ENCODE results near the gene ANAPC16.
A peak's percentile ranks its signal among the peaks of the same experiment; 100 is the strongest.
"Not testable (repeated sequence)": the region's sequence is repeated elsewhere in the genome, so short reads cannot be mapped to it uniquely, and the experiment has no call there.

ANAPC16 gene

DNA sequence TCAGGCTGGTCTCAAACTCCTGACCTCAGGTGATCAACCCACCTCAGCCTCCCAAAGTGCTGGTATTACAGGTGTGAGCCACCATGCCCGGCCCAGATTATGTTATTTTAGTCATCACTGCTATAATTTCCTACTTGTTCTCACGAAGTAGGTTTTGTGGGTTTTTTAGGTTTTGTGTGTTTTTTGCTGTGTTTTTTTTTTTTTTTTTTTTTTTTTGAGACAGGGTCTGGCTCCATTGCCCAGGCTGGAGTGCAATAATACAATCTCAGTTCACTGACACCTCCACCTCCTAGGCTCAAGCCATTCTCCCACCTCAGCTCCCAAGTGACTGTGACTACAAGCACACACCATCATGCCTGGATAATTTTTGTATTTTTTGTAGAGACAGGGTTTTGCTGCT, 20.9 kb upstream of the ANAPC16 start:
- no peaks in the 10 kb centered on the region for H3K27me3 Mint-ChIP-seq (ENCODE audit: low read depth)
- no peak overlapping the region for H3K4me3 Mint-ChIP-seq
- H3K36me3 Mint-ChIP-seq (ENCODE audit: low read depth) = peaks cover 25% of the 10 kb centered on the region
- H3K27ac Mint-ChIP-seq = no peak overlapping the region
- H3K4me1 Mint-ChIP-seq (ENCODE audit: low read depth) = peaks cover 3% of the 10 kb centered on the region
- H3K9me3 Mint-ChIP-seq = no peaks in the 10 kb centered on the region
- no peak for DNase-seq (ENCODE audit: low spot score)

DNA sequence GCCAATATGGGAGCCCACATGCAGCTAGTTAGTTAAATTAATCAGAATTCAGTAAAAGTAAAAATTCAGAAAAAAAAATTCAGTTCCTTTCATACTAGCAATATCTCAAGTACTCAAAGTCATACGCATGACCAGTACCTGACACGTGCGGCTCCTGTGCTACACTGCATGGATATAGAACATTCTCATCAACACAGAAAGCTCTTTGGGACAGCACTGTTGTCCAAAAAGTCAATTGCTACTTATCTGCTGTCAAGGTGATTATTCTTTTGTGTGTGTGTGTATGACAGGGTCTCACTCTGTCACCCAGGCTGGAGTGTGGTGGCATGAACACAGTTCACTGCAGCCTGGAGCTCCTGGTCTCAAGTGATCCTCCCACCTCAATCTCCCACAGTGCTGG, 14.9 kb upstream of the ANAPC16 start:
- Mint-ChIP-seq H3K27me3 (ENCODE audit: low read depth) (no peaks in the 10 kb centered on the region), H3K27ac (no peak overlapping the region), H3K36me3 (ENCODE audit: low read depth) (peaks cover 23% of the 10 kb centered on the region), H3K4me3 (no peak overlapping the region), H3K9me3 (no peaks in the 10 kb centered on the region), H3K4me1 (ENCODE audit: low read depth) (peaks cover 3% of the 10 kb centered on the region)
- no peak for DNase-seq (ENCODE audit: low spot score)

DNA sequence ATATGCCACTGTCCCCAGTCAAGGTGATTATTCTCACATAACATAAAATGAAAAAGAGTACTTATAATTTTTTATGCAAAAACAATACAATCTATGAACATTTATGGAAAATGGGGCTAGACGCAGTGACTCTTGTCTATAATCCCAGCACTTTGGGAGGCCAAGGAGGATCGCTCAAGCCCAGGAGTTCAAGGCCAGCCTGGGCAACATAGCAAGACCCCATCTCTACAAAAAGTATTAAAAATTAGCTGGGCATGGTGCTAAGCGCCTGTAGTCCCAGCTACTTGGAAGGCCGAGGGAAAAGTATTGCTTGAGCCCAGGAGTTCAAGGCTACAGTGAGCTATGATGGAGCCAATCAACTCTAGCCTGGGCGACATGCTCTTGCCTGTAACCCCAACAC, 14.5 kb upstream of the ANAPC16 start:
- Mint-ChIP-seq H3K36me3 (ENCODE audit: low read depth) (peaks cover 21% of the 10 kb centered on the region), H3K4me3 (no peak overlapping the region)

GRCh38 chr10:72204296-72204695, 11.5 kb upstream of the ANAPC16 start:
- Mint-ChIP-seq H3K27me3 (ENCODE audit: low read depth) (no peaks in the 10 kb centered on the region), H3K27ac (no peak overlapping the region), H3K9me3 (no peaks in the 10 kb centered on the region), H3K36me3 (ENCODE audit: low read depth) (peaks cover 27% of the 10 kb centered on the region), H3K4me1 (ENCODE audit: low read depth) (peaks cover 9% of the 10 kb centered on the region), H3K4me3 (no peak overlapping the region)
- no peak for DNase-seq (ENCODE audit: low spot score)

More for the DNA sequence above, 14.5 kb upstream of the ANAPC16 start:
- Mint-ChIP-seq H3K27me3 (ENCODE audit: low read depth) (no peaks in the 10 kb centered on the region), H3K9me3 (no peaks in the 10 kb centered on the region), H3K4me1 (ENCODE audit: low read depth) (peaks cover 3% of the 10 kb centered on the region), H3K27ac (no peak overlapping the region)
- no peak for DNase-seq (ENCODE audit: low spot score)

DNA sequence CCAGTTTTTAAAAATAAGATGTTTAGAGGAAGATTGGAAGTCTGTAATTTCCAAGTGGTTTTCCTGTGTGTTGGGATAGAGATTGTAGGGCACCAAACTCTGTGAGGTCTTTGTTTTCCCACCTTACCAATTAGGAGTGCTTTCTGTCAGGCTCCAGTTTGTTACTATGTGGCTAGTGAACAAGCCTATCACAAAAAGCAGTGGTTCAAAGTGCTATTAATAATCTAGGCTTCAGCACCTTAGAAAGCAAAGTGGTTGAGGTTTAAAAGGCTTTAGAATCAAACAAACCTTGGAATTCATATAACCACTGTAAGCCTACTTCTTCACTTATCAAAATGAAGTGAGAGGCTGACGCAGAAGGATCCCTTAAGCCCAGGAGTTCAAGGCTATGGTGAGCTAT, 11.1 kb upstream of the ANAPC16 start:
- no peaks in the 10 kb centered on the region for H3K9me3 Mint-ChIP-seq
- no peak overlapping the region for H3K4me3 Mint-ChIP-seq
- DNase-seq (ENCODE audit: low spot score) = no peak
- H3K27me3 Mint-ChIP-seq (ENCODE audit: low read depth) = no peaks in the 10 kb centered on the region
- no peak overlapping the region for H3K27ac Mint-ChIP-seq
- peaks cover 25% of the 10 kb centered on the region for H3K36me3 Mint-ChIP-seq (ENCODE audit: low read depth)
- H3K4me1 Mint-ChIP-seq (ENCODE audit: low read depth) = peaks cover 9% of the 10 kb centered on the region

GRCh38 chr10:72206511-72207229, 9.1 kb upstream of the ANAPC16 start:
- H3K4me3 Mint-ChIP-seq = no peak overlapping the region
- H3K4me1 Mint-ChIP-seq (ENCODE audit: low read depth) = peaks cover 12% of the 10 kb centered on the region
- H3K27me3 Mint-ChIP-seq (ENCODE audit: low read depth) = no peaks in the 10 kb centered on the region
- H3K27ac Mint-ChIP-seq = peak overlapping the region; percentile 3
- no peaks in the 10 kb centered on the region for H3K9me3 Mint-ChIP-seq
- no peak for DNase-seq (ENCODE audit: low spot score)
- H3K36me3 Mint-ChIP-seq (ENCODE audit: low read depth) = peaks cover 33% of the 10 kb centered on the region

GRCh38 chr10:72208526-72208925, 7.3 kb upstream of the ANAPC16 start:
- H3K4me1 Mint-ChIP-seq (ENCODE audit: low read depth) = peaks cover 17% of the 10 kb centered on the region
- peaks cover 28% of the 10 kb centered on the region for H3K36me3 Mint-ChIP-seq (ENCODE audit: low read depth)
- not testable (repeated sequence) for H3K27me3 Mint-ChIP-seq (ENCODE audit: low read depth); DNase-seq (ENCODE audit: low spot score); H3K9me3 Mint-ChIP-seq
- H3K4me3 Mint-ChIP-seq = peak overlapping the region; percentile 43
- peak overlapping the region; percentile 88 for H3K27ac Mint-ChIP-seq

- H3K27me3 Mint-ChIP-seq (ENCODE audit: low read depth); H3K9me3 Mint-ChIP-seq; H3K4me3 Mint-ChIP-seq; H3K27ac Mint-ChIP-seq; DNase-seq (ENCODE audit: low spot score): not testable (repeated sequence)
- Mint-ChIP-seq H3K4me1 (ENCODE audit: low read depth) (peaks cover 28% of the 10 kb centered on the region), H3K36me3 (ENCODE audit: low read depth) (peaks cover 30% of the 10 kb centered on the region)
Measured at GRCh38 chr10:72211381-72211780, 4.4 kb upstream of the ANAPC16 start.

DNA sequence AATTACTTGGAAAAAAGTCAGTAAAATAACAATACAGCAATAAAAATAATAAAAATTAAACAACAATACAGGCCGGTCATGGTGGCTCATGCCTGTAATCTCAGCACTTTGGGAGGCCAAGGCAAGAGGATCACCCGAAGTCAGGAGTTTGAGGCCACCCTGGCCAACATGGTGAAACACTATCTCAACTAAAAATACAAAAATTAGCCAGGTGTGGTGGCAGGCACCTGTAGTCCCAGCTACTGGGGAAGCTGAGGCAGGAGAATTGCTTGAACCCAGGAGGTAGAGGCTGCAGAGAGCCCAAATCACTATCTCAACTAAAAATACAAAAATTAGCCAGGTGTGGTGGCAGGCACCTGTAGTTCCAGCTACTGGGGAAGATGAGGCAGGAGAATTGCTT, 4.0 kb upstream of the ANAPC16 start:
- Mint-ChIP-seq H3K36me3 (ENCODE audit: low read depth) (peaks cover 31% of the 10 kb centered on the region), H3K4me1 (ENCODE audit: low read depth) (peaks cover 28% of the 10 kb centered on the region)
- H3K27me3 Mint-ChIP-seq (ENCODE audit: low read depth); H3K4me3 Mint-ChIP-seq; H3K9me3 Mint-ChIP-seq; H3K27ac Mint-ChIP-seq; DNase-seq (ENCODE audit: low spot score): not testable (repeated sequence)

- DNase-seq (ENCODE audit: low spot score) = peak; percentile 30
- Mint-ChIP-seq H3K4me1 (ENCODE audit: low read depth) (peaks cover 43% of the 10 kb centered on the region), H3K4me3 (peak overlapping the region; percentile 68), H3K27ac (peak overlapping the region; percentile 80), H3K9me3 (no peaks in the 10 kb centered on the region), H3K36me3 (ENCODE audit: low read depth) (peaks cover 25% of the 10 kb centered on the region), H3K27me3 (ENCODE audit: low read depth) (no peaks in the 10 kb centered on the region)
Measured at GRCh38 chr10:72218325-72218724, 2.5 kb downstream of the ANAPC16 start.

GRCh38 chr10:72218726-72219125, 2.9 kb downstream of the ANAPC16 start:
- peaks cover 29% of the 10 kb centered on the region for H3K36me3 Mint-ChIP-seq (ENCODE audit: low read depth)
- H3K27ac Mint-ChIP-seq = peak overlapping the region; percentile 80
- no peaks in the 10 kb centered on the region for H3K27me3 Mint-ChIP-seq (ENCODE audit: low read depth)
- H3K9me3 Mint-ChIP-seq = no peaks in the 10 kb centered on the region
- DNase-seq (ENCODE audit: low spot score) = no peak
- peaks cover 45% of the 10 kb centered on the region for H3K4me1 Mint-ChIP-seq (ENCODE audit: low read depth)
- peak overlapping the region; percentile 68 for H3K4me3 Mint-ChIP-seq

- Mint-ChIP-seq H3K27ac (peak overlapping the region; percentile 80), H3K9me3 (no peaks in the 10 kb centered on the region), H3K4me1 (ENCODE audit: low read depth) (peaks cover 50% of the 10 kb centered on the region), H3K27me3 (ENCODE audit: low read depth) (no peaks in the 10 kb centered on the region), H3K4me3 (peak overlapping the region; percentile 68), H3K36me3 (ENCODE audit: low read depth) (peaks cover 34% of the 10 kb centered on the region)
- no peak for DNase-seq (ENCODE audit: low spot score)
Measured at GRCh38 chr10:72219235-72219814, 3.5 kb downstream of the ANAPC16 start.

- no peak overlapping the region for H3K4me3 Mint-ChIP-seq
- peaks cover 39% of the 10 kb centered on the region for H3K4me1 Mint-ChIP-seq (ENCODE audit: low read depth)
- H3K9me3 Mint-ChIP-seq = no peaks in the 10 kb centered on the region
- H3K27me3 Mint-ChIP-seq (ENCODE audit: low read depth) = no peaks in the 10 kb centered on the region
- H3K27ac Mint-ChIP-seq = no peak overlapping the region
- DNase-seq (ENCODE audit: low spot score) = no peak
- H3K36me3 Mint-ChIP-seq (ENCODE audit: low read depth) = peaks cover 33% of the 10 kb centered on the region
Measured at GRCh38 chr10:72220637-72221036, 4.8 kb downstream of the ANAPC16 start.

DNA sequence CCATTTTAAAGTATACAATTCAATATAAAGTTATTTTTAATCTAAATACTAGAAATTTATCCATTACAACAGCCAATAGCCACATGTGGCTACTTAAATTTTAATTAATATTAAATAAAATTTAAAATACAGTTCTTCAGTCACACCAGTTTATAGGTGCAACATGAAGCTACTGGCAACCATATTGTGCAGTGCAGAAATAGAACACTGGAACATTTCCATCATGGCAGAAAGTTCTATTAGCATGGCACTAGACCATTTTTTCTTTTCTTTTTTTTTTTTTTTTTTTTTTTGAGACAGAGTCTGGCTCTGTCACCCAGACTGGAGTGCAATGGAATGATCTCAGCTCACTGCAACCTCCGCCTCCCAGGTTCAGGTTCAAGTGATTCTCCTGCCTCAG, 5.5 kb downstream of the ANAPC16 start:
- H3K9me3 Mint-ChIP-seq = no peaks in the 10 kb centered on the region
- peaks cover 33% of the 10 kb centered on the region for H3K36me3 Mint-ChIP-seq (ENCODE audit: low read depth)
- no peak overlapping the region for H3K27ac Mint-ChIP-seq
- DNase-seq (ENCODE audit: low spot score) = no peak
- no peaks in the 10 kb centered on the region for H3K27me3 Mint-ChIP-seq (ENCODE audit: low read depth)
- H3K4me1 Mint-ChIP-seq (ENCODE audit: low read depth) = peaks cover 39% of the 10 kb centered on the region
- no peak overlapping the region for H3K4me3 Mint-ChIP-seq

DNA sequence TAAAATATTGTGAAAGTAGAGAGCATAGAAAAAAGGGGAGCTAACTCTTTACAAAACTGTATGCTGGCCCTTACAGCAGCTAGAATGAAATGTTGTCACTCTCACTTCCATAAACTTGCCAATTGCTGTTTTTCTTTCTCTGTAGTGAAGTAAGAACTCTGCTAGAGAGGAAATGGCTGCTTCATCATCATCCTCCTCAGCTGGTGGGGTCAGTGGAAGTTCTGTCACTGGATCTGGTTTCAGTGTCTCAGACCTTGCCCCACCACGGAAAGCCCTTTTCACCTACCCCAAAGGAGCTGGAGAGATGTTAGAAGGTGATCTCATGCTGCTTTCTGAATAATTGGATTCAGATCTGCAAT, 7.9 kb downstream of the ANAPC16 start:
- peaks cover 32% of the 10 kb centered on the region for H3K36me3 Mint-ChIP-seq (ENCODE audit: low read depth)
- DNase-seq (ENCODE audit: low spot score) = no peak
- peak overlapping the region; percentile 60 for H3K27ac Mint-ChIP-seq
- no peaks in the 10 kb centered on the region for H3K9me3 Mint-ChIP-seq
- H3K4me3 Mint-ChIP-seq = peak overlapping the region; percentile 2
- H3K27me3 Mint-ChIP-seq (ENCODE audit: low read depth) = no peaks in the 10 kb centered on the region
- peaks cover 37% of the 10 kb centered on the region for H3K4me1 Mint-ChIP-seq (ENCODE audit: low read depth)
